DMS153 treated with DMSO at 0.1 percent for 48 hours (cell line): Measurements from ENCODE around the gene ABI2.

Source experiments
- DNase-seq: peaks from one replicate; lab custom pipeline; 2025; ENCODE audit not compliant: unreplicated experiment; lab: John Stamatoyannopoulos, UW

ABI2 gene

DNA sequence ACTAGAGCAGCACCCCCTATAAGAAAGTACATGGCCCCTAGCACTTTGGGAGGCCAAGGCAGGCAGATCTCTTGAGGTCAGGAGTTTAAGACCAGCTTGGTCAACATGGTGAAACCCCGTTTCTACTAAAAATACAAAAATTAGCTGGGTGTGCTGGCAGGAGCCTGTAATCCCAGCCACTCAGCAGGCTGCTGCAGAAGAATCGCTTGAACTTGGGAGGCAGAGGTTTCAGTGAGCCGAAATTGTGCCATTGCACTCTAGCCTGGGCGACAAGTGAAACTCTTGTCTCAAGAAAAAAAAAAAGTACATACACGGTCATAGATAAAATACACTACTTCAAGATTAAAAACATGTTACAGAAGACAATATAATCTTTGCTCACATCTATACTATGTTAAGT is 143.1 kb downstream of the ABI2 start:
- DNase-seq, result no peak

DNA sequence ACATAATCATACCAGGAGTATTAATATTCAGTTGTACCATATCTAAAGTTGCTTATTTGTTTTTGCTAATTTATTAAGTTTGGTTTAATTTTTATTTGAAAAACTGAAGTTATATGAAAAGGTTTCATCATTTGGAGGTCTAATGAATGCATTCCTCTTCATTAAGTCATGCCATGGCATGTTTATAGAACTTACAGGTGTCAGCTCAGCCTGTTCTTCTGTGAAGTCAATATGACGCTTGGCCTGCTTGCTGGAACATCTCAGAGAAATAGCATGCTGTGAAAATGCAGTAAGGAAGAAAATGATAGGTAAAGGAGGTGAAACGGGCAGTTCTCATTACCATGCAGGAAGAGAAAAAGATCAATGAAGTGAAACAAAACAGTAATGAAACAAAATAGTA is 148.7 kb downstream of the ABI2 start:
- no peak for DNase-seq

DNA sequence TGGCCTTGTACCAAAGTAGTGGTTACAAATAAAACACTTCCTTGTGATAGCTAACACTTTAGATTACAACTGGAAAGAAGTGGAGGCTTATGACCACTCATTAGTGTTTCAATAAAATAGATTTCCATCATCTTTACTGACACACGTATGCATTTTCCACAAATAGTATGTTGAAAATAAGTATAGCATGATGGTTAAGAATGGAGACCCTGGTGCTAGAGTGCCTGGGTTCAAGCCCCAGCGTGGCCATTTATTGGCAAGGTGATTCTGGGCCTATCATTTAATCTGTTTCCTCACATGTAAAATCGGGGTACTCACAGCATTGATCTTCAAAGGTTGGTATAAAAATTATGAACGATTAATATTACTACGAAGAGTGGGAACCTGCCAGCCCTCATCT is 152.4 kb downstream of the ABI2 start:
- DNase-seq, result no peak

DNA sequence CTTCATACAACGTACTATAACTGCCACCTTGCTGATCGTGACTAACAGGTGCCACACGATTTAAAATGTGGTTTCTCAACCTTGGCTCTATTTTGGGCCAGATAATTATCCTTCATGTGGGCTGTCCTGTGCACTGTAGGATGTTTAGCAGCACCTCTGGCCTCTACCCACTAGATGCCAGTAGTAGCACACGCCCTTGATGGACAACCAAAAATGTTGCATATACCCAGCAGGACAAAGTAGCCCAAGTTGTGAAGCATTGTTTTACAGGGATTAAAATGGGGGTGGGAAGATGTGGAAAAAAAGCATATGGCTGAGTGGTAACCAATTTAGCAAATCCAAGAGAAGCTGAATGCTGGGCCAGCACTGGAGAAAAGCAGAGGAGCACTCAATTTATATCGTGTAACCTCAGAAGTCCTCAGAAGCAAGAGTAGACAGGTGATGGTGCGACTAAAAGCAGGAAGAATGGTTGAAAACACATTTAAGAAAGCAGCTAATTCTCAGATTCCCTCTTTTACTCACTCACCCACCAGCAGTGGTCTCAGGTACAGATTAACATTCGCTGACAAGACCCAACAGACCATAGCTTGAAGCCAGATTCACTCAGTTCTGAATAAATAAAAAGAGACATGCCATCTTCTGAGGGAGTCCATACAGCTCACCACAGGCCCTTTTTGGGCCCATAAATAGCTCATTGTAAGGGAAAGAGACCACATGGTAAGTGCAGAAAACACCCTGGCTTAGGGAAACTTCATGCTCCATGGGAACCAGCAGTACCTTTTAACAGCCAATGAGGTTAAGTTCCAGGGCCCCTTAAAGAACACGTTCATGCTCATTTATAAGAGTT is 156.3 kb downstream of the ABI2 start:
- DNase-seq, result no peak

DNA sequence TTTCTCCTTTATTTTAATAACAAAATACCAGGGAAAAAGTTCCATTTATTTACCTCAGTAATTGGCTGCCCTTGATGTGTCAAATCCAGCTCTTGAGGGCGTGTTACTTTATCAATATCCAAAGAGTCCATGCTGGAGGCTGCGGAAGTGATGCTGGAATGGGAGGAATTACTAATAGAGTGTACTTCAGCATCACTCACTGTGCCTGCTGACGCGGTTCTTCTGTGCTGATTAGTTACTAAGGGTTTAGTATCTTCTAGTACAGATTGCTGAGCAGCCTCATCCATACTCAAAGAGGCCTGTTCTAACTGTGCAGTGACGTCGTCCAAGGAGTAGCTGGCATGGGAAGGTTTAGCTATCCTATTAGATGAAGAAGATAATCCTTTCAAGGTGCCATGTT is 161.3 kb downstream of the ABI2 start:
- no peak for DNase-seq

DNA sequence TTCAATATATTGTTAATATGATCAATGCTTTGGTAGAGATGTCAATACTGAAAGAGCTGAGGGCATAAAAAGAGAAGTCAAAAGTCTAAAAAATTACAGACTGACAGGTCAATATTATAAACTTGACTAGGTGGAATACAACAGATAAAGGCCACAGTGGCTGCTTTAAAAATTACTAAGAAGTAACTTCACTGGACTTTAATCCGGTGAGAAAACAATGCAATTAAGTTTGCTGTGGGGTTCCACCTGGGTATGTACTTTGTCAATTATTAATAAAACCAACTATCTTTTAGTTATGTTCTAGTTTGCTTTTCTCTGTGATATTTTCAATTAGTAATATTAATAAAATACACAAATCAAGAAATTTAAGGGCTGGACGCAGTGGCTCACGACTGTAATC is 162.2 kb downstream of the ABI2 start:
- DNase-seq, result no peak

DNA sequence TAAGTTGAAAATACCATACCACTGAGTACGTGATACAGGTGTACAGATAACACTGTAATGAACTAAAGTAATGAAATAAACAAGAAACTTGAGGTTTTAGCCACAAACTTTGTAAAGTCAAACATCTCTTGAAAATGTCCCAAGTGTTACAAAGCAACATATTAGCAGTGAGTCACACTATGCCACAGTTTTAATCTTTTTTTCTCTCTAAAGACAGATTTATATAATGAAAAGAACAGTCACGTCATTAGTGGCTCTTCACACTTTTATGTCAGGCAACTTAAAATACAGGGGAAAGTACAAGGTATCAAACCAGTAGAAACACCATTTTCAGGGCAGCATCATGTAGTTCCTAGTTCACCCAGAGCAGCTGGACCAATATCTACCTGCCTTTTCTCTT is 164.8 kb downstream of the ABI2 start:
- DNase-seq, result no peak
